GM12878 (cell line): ENCODE results near the gene SYNE4. TPM values are rescaled to one million over a fixed set of nuclear protein-coding genes. Genes with fewer than 3 reads are reported as not detected.

Source experiments
- ATAC-seq: fragments of 200-7000 bp; cut with Tn5 transposase; 3 replicates; pipeline ENCODE4 v1.9.1; 2020; ENCODE audit warnings: mild to moderate bottlenecking, moderate library complexity
- BruUV-seq: library from RNA; stranded (reverse); fragments of 400-500 nt; replicated peaks from 2 replicates; lab custom pipeline; 2021; lab: Mats Ljungman, UMichigan
- CTCF ChIA-PET: fragments of 300-600 bp; sonication (Branson Sonifier 250); formaldehyde crosslinking; extraction: SDS; loops from one replicate; lab custom pipeline; 2021; ENCODE audit warnings: inconsistent platforms; lab: Yijun Ruan, JAX
- POLR2A ChIA-PET: fragments of 350-600 bp; formaldehyde crosslinking; extraction: SDS; loops from one replicate; lab custom pipeline; 2021; ENCODE audit warnings: inconsistent platforms; lab: Charles Lee
- RAD21 ChIA-PET: fragments of 300-600 bp; sonication (Branson Sonifier 250); formaldehyde crosslinking; loops from one replicate; lab custom pipeline; 2023; ENCODE audit warnings: antibody characterized with exemption; ENCODE audit not compliant: unreplicated experiment; lab: Charles Lee
- SMC1A ChIA-PET: fragments of 300-600 bp; sonication (Branson Sonifier 250); formaldehyde crosslinking; loops from one replicate; lab custom pipeline; 2023; ENCODE audit not compliant: unreplicated experiment, uncharacterized antibody; lab: Charles Lee
- DNase-seq: peaks from one replicate; pipeline ENCODE4 v3.0.0-alpha.2; 2011; ENCODE audit warnings: low read depth, low spot score
- FAIRE-seq: peaks from 3 replicates; lab custom pipeline; 2011; peaks lifted over from hg19 to GRCh38; lab: Jason Lieb, UNC
- H2AFZ ChIP-seq: 2 replicates; pipeline ENCODE4 v1.6.0; 2011; ENCODE audit warnings: low read depth, low read length, control low read depth; ENCODE audit not compliant: control insufficient read depth
- H3K27ac ChIP-seq: 2 replicates; pipeline ENCODE4 v1.5.1; 2011; ENCODE audit warnings: control low read depth; ENCODE audit not compliant: control insufficient read depth, insufficient read depth
- H3K27me3 ChIP-seq, 2 experiments: replicated peaks in 1 of 2; 2 replicates each; pipeline versions ENCODE4 v1.6.0 to v1.6.1; 2011; ENCODE audit warnings: low read length in 1 of 2; ENCODE audit not compliant: control insufficient read depth in 2 of 2, insufficient read depth in 2 of 2
- H3K36me3 ChIP-seq, 2 experiments: 2 replicates each; pipeline ENCODE4 v1.5.1; 2011; ENCODE audit warnings: low read length in 1 of 2; ENCODE audit not compliant: control insufficient read depth in 2 of 2, insufficient read depth in 2 of 2
- H3K4me1 ChIP-seq: 2 replicates; pipeline ENCODE4 v1.6.1; 2011; ENCODE audit warnings: mild to moderate bottlenecking, low read length, moderate library complexity, mixed read lengths; ENCODE audit not compliant: control insufficient read depth, insufficient read depth
- H3K4me2 ChIP-seq: 2 replicates; pipeline ENCODE4 v1.6.0; 2011; ENCODE audit warnings: control low read depth; ENCODE audit not compliant: control insufficient read depth, insufficient read depth
- H3K4me3 ChIP-seq: fragments of 200-600 bp; sonication (generic); 2 replicates; pipeline ENCODE4 v1.5.1; 2016
- H3K79me2 ChIP-seq: 2 replicates; pipeline ENCODE4 v1.6.0; 2011; ENCODE audit warnings: low read length; ENCODE audit not compliant: control insufficient read depth, insufficient read depth
- H3K9ac ChIP-seq: 2 replicates; pipeline ENCODE4 v1.8.0; 2011; ENCODE audit warnings: low read length, control low read depth, mixed read lengths; ENCODE audit not compliant: control insufficient read depth, insufficient read depth
- H3K9me3 ChIP-seq: replicated peaks from 3 replicates; pipeline ENCODE4 v1.5.1; 2011; ENCODE audit warnings: mild to moderate bottlenecking, low read length; ENCODE audit not compliant: control insufficient read depth, insufficient read depth
- H4K20me1 ChIP-seq: 2 replicates; pipeline ENCODE4 v1.6.0; 2011; ENCODE audit not compliant: control insufficient read depth, insufficient read depth
- LARP7 ChIP-seq: fragments of 450-650 bp; IDR thresholded peaks from 2 replicates; pipeline ENCODE4 v1.6.1; 2017; ENCODE audit warnings: mild to moderate bottlenecking
- SMARCA5 ChIP-seq: fragments of 450-650 bp; IDR thresholded peaks from 2 replicates; pipeline ENCODE4 v1.6.1; 2017; ENCODE audit warnings: mild to moderate bottlenecking
- WRNIP1 ChIP-seq: IDR thresholded peaks from 2 replicates; pipeline ENCODE4 v1.6.1; 2011; ENCODE audit warnings: low read depth, low read length, improper control_type of control experiment, borderline replicate concordance
- WGBS: methylation state at CpG from one replicate; pipeline ENCODE4 v1.1.6; 2016; ENCODE audit warnings: low lambda C conversion rate; ENCODE audit not compliant: insufficient replicate concordance, insufficient coverage; ENCODE audit errors: missing lambda C conversion rate; 5-methylcytosine and 5-hydroxymethylcytosine counted together
- in situ Hi-C: fragments of 300-500 bp; cut with MboI; formaldehyde crosslinking; loops from 9 replicates; pipeline ENCODE4 v1.14.3; 2018; ENCODE audit warnings: mixed read lengths
- intact Hi-C: fragments of 100-400 bp; cut with micrococcal nuclease; formaldehyde crosslinking; loops from one replicate; pipeline ENCODE4 v1.14.2; 2022; ENCODE audit not compliant: unreplicated experiment
- polyA plus RNA-seq, 11 experiments: library from polyadenylated mRNA; depleted of rRNA in 4 of 11; unstranded in 6 of 11; stranded (reverse) in 5 of 11; fragments of >200 nt; fragmentation: Nextera tagmentation in 4 of 11; fragmentation: Illumina TruSeq in 1 of 11; extraction: Ambion mirVana in 4 of 11; extraction: Trizol in 1 of 11; gene quantifications; 1 replicate in 1 of 11; 2 replicates in 10 of 11; pipeline versions ENCODE4 v1.2.1 to v1.2.3, GENCODE V29; 2011 to 2016; ENCODE audit warnings: inconsistent platforms in 2 of 11, missing spikeins in 2 of 11, low read depth in 1 of 11
- total RNA-seq, 4 experiments: library from RNA; depleted of rRNA in 3 of 4; stranded (reverse); fragments of >200 nt in 3 of 4; fragmentation: Illumina TruSeq in 1 of 4; extraction: Trizol in 1 of 4; gene quantifications; 2 replicates each; pipeline versions ENCODE4 v1.2.1 to v1.2.3, GENCODE V29; 2013 to 2021
- TF ChIP-seq, protein P1 (sequence below): fragments of 450-650 bp; IDR thresholded peaks from 2 replicates; pipeline ENCODE4 v1.6.1; 2017; ENCODE audit warnings: low read depth, mild to moderate bottlenecking, moderate library complexity

The SYNE4 gene
- total and polyA plus RNA-seq, 10 of the 15 experiments (the other 5 are each of a cell fraction or from before 2014, with no cell fraction given), result 0.35 to 1.2 (median 0.71) TPM

GRCh38 chr19:36023432-36023831 is 14.8 kb upstream of the SYNE4 start:
- no peak overlapping the region for H3K4me3 ChIP-seq
- CTCF ChIA-PET, result no interaction called here
- RAD21 ChIA-PET, result no interaction called here
- no peak overlapping the region for H3K9ac ChIP-seq
- no peaks in the 10 kb centered on the region for H3K27me3 ChIP-seq
- no peaks in the 10 kb centered on the region for H3K4me1 ChIP-seq
- H4K20me1 ChIP-seq, result no peaks in the 10 kb centered on the region
- H2AFZ ChIP-seq, result no peak overlapping the region
- in situ Hi-C loops, result no loop called here
- TF ChIP-seq LARP7 (no peak), SMARCA5 (no peak)
- 98% methylated on average over 5 of the region's 5 CpGs for WGBS
- intact Hi-C loops, result no loop called here
- DNase-seq (no peak), FAIRE-seq (no peak), ATAC-seq (no peak)
- no peaks in the 10 kb centered on the region for H3K9me3 ChIP-seq
- H3K36me3 ChIP-seq, result peaks cover 0 to 5% of the 10 kb centered on the region in 2 experiments; a peak in 3 of 4 replicates
- POLR2A ChIA-PET, result interaction anchor here (0.9 kb wide), 1 partner anchor 9 kb away, joined by 3 read pairs; the partner anchor contains the start of gene ALKBH6
- no peaks in the 10 kb centered on the region for H3K79me2 ChIP-seq
- no peak overlapping the region for H3K27ac ChIP-seq
- no peak overlapping the region for H3K4me2 ChIP-seq
- SMC1A ChIA-PET, result no interaction called here
- no TSS peak for BruUV-seq

DNA sequence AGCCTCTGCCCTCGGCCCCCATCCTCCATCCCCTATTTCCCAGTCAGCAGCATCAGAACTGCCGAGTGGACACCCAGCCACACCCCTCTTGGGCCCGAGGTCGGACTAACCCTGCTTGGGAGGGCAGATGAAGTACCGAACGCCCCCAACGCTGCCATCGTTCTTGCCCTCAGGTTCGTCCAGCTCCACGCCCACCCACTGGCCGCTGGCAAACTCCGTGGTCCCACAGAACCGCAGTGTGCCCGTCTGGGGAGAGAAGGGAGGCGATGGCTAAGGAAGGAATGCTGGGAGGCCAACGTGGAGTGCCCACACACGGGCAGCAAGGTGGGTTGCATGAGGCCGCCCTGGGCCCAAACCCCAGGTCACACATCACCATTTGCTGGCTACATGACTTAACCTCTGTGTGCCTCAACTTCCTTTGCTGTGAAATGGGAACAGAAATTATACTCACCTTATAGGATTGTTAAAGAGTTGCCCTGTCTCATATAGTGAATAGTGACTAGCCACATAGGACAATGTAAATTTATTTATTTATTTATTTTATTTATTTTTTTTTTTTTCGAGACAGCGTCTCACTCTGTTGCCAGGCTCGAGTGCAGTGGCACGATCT is 10.6 kb upstream of the SYNE4 start:
- Histone ChIP-seq H3K36me3 (peaks cover 0 to 5% of the 10 kb centered on the region in 2 experiments; a peak in 3 of 4 replicates), H3K9me3 (no peaks in the 10 kb centered on the region), H2AFZ (no peak overlapping the region), H4K20me1 (no peaks in the 10 kb centered on the region), H3K4me2 (no peak overlapping the region), H3K9ac (no peak overlapping the region), H3K79me2 (peaks cover 7% of the 10 kb centered on the region), H3K4me3 (no peak overlapping the region), H3K27ac (no peak overlapping the region), H3K27me3 (no peaks in the 10 kb centered on the region), H3K4me1 (no peaks in the 10 kb centered on the region)
- in situ Hi-C loops, result no loop called here
- TF ChIP-seq WRNIP1, result no peak
- TF ChIP-seq, protein P1, sequence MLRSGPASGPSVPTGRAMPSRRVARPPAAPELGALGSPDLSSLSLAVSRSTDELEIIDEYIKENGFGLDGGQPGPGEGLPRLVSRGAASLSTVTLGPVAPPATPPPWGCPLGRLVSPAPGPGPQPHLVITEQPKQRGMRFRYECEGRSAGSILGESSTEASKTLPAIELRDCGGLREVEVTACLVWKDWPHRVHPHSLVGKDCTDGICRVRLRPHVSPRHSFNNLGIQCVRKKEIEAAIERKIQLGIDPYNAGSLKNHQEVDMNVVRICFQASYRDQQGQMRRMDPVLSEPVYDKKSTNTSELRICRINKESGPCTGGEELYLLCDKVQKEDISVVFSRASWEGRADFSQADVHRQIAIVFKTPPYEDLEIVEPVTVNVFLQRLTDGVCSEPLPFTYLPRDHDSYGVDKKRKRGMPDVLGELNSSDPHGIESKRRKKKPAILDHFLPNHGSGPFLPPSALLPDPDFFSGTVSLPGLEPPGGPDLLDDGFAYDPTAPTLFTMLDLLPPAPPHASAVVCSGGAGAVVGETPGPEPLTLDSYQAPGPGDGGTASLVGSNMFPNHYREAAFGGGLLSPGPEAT, result no peak
- ChIA-PET CTCF (no interaction called here), SMC1A (no interaction called here), POLR2A (no interaction called here), RAD21 (interaction anchor here (0.7 kb wide), 1 partner anchor 1033 kb away, joined by 3 read pairs; no protein-coding TSS in a partner anchor)
- 99% methylated on average over 20 of the region's 22 CpGs for WGBS
- no peak for ATAC-seq
- no TSS peak for BruUV-seq
- intact Hi-C loops, result no loop called here
- no peak for FAIRE-seq
- DNase-seq, result no peak
